Fibroblast of skin of back (primary cell): ENCODE measurements around the gene PPP1R7.
"Not testable (repeated sequence)": the region's sequence is repeated elsewhere in the genome, so short reads cannot be mapped to it uniquely, and the experiment has no call there.

Experiments
- DNase-seq: peaks from one replicate; pipeline ENCODE4 v3.0.0-alpha.2; 2013

The PPP1R7 gene

DNA sequence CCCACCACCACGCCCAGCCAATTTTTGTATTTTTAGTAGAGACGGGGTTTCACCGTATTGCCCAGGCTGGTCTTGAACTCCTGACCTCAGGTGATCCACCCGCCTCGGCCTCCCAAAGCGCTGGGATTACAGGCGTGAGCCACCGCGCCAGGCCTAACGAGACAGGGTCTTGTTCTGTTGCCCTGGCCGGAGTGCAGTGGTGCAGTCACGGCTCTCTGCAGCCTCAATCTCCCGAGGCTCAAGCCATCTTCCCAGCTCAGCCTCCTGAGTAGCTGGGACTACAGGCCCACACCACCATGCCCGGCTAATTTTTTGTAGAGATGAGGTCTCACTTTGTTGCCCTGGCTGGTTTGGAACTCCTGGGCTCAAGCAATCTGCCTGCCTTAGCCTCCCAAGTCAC, 47.0 kb downstream of the PPP1R7 start:
- not testable (repeated sequence) for DNase-seq

GRCh38 chr2:241197947-241198346, 47.7 kb downstream of the PPP1R7 start:
- DNase-seq, result no peak

DNA sequence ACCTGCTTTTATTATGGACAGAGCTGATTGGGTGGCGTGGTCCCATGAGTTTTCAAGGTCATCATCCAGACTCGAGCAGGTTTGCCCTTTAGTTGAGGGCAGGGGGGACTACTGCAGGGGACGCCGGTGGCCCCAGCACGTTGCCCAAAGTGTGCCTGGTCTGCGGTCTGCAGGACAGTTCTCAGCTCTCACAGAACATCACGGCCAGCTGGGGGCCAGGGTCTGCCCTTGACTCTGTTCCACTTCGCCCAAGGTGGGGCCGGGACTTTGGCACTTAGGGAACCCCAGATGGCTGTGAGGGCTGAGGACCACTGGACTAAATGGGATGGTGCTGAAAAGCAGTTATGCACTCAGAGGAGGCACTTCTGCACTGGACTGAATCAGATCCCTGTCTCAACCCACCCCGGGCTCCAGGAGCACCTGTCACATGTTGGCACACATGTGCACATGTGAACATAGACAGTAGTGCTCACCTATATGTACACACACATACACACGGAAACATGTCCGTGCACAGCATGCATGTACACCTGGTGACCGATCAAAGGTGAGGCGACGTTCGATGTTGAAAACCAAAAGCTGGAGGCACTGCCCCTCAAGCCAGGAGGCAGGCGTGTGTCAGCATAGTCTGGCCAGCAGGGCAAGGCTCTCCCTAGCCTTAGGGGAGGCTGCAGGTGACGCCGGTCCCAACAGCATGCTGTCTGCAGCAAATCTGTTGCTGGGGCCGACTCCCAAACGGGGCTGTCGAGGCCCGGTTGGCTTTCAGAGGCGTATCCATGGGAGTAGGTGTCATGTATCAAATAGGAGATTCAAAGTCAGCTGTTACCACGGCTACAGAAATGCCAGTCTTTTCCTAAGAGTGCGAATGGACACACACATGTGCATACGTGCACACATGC, 48.4 kb downstream of the PPP1R7 start:
- DNase-seq, result no peak

GRCh38 chr2:241199286-241199685, 49.0 kb downstream of the PPP1R7 start:
- no peak for DNase-seq

DNA sequence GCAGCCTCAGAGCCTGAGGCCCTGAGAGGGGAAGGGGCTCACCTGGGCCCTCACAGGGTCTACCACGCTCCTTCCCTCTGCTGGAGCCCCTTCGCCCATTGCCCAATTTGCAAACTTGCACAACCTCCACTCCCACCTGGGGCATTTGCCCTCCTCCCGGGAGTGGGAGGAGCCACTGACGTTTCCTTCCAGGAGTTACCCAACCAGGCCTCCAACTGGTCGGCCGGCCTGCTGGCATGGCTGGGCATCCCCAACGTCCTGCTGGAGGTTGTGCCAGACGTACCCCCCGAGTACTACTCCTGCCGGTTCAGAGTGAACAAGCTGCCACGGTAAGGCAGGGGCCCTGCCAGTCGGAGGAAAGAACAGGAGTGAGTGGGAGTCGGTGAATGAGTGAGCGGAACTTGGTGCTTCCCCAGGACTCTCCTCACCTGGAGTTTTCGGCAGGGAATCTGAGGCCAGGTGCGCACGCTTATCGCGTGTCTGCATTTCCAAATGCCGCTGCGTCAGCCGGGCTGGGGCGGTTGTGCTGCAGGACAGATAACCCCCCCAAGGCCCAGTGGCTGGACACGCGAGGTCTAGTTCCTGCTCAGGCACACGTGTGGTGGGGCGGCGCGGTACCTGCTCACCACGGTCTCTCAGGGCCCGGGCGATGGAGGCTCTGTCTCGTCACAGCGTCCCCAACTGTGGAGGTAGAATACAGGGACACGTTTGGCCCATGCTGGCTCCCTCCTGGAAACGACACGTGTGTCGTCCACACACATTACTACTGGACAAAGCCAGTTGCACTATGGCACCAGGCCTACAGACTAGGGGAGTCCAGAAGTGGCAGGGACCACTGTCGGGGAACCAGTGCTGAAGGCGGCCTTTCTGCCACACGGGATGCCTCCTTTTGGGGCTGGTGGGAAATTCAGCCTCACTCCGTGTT, 49.9 kb downstream of the PPP1R7 start:
- DNase-seq, result no peak

- no peak for DNase-seq
Measured at GRCh38 chr2:241200822-241201395, 50.6 kb downstream of the PPP1R7 start.

- no peak for DNase-seq
Measured at GRCh38 chr2:241201445-241202267, 51.4 kb downstream of the PPP1R7 start.

DNA sequence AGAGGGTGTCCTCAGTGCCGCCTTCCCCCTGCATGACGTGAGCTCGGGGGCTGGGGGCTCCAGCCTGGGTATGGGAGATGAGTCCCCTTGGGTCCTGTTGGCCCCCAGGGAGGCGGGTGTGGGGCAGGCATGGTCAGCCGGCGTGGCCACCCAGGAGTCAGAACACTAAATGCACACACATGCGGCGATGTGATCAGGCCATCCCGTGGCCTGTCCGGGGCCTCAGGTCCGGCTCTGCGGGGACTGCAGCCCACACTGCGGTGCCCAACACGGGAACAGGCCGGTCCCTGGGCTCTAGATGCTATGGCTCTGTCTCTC, 52.0 kb downstream of the PPP1R7 start:
- no peak for DNase-seq

- DNase-seq, result no peak
Measured at GRCh38 chr2:241202681-241203080, 52.4 kb downstream of the PPP1R7 start.

GRCh38 chr2:241203218-241204009, 53.1 kb downstream of the PPP1R7 start:
- DNase-seq, result no peak

DNA sequence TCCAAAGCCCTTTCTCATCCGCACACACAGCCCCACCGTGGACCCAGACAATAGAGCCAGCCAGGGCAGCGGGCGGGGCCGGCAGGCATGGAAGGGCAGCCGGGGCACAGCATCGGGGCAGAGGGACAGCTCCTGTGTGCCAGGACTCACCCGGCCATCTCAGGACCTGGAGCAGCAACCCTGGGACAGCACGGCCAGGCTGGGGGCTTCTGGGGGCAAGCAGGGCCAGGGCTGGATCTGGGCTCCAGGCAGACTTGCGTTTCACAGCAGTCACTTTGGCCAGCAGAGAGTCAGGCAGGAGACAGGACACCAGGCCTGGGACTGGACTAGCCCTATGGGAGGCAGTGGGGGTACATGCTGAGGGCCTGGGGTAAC, 53.7 kb downstream of the PPP1R7 start:
- no peak for DNase-seq

DNA sequence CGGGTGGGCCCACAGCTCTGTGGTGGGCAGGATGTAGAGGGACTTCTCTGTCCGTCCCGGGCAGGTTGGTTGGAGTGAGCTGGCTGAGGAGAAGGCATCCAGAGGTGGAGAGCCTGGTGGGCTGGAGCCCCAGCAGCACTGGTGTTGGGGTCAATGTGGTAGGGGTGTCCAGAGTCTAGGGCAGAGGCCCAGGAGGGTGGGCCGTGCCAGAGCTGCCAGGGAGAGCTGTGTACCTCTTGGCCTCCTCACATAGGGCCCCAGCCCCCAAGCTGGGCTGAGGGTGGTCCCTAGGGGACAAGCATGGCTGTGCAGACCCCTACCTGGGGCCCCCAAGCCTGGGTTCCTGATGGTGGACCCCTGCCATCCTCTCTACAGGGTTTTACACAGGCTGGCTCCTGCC, 54.2 kb downstream of the PPP1R7 start:
- DNase-seq, result no peak

DNA sequence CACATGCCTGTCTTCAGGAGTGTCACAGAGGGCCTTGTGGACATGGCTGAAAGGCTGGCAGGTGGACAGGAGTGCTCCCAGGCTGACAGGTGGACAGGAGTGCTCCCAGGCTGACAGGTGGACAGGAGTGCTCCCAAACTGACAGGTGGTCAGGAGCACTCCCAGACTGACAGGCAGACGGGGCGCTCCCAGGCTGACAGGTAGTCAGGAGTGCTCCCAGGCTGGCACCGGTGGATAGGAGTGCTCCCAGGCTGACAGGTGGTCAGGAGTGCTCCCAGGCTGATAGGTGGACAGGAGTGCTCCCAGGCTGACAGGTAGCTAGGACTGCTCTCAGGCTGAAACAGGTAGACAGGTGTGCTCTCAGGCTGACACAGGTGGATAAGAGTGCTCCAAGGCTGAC, 54.8 kb downstream of the PPP1R7 start:
- DNase-seq, result no peak

- DNase-seq, result no peak
Measured at GRCh38 chr2:241207151-241207550, 56.9 kb downstream of the PPP1R7 start.

DNA sequence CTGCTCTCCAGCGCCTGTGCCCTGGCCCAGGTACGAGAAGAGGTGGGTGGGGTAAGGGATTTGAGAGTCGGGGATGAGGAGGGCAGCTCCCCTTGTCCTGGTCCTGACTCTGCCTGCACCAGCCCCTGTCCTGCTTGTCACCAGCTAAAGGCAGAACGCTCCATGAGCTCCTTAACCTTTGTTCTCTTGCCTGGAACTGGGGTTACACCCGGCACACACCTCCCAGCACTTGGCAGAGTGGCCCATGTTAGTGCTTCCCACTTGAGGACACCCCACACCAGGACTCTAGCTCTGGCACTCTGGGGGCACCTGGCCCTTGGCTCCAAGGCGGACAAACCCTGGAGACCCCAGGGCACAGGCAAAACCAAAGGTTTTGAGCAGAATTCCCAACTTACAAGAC, 57.4 kb downstream of the PPP1R7 start:
- DNase-seq, result no peak

- no peak for DNase-seq
Measured at GRCh38 chr2:241208058-241208457, 57.8 kb downstream of the PPP1R7 start.

- no peak for DNase-seq
Measured at GRCh38 chr2:241209271-241209670, 59.0 kb downstream of the PPP1R7 start.

DNA sequence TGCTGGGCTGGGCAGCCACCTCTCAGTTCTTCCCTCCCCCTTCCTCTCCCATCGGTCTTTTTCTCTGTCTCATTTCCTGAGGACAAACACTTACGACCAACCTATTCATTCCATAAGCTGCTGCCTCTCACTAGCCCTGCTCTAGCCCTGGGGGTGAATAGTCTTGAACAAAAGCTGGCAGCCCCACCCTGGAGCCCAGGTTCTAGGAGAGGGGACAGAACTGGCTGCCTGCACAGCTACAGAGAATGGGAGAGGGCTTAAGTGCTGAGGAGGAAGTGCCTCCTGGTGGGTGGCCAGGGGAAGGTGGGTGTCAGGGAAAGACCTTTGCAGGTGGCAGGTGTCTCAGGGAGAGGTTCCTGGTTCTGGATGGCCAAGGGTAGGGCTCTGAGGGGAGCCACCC, 61.0 kb downstream of the PPP1R7 start:
- DNase-seq, result no peak

- no peak for DNase-seq
Measured at GRCh38 chr2:241213041-241213440, 62.8 kb downstream of the PPP1R7 start.

- DNase-seq, result no peak
Measured at GRCh38 chr2:241213567-241213966, 63.3 kb downstream of the PPP1R7 start.

DNA sequence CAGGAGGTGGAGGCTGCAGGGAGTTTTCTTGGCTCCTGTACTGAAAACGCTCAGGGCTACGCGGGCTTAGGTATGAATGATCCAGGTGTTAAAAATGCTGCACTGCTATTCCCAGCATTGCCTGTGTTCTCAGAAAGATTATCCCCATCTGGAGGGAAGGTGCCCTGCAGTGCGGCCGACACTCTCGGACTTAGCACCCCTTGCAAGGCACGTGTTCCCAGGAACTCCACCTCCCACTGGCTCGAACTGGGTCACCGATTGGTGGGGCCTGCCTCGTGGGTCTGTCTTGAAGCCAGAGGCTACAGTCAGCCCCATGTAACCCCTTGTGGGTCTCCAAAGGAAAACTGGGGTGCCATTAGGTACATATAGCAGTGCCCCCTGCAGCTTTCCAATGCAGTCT, 63.9 kb downstream of the PPP1R7 start:
- no peak for DNase-seq

DNA sequence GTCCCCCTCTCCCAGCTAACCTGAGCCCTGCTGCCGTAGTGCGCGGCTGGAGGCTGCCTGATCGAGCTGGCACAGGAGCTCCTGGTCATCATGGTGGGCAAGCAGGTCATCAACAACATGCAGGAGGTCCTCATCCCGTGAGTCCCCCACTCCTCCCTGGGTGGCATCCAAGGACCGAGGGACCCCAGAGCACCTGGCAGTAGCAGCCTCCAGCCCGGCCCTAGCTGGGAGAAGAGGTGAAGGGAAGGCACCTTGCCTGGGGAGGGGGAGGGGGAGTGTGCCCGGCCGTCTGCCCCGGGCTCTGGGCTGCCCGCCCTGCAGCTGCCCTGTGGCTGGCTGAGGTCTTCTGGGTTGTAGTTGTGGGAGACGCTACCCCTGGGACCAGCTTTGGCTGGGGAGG, 64.5 kb downstream of the PPP1R7 start:
- no peak for DNase-seq
